Esophagus muscularis mucosa (tissue), 4 donors: ENCODE data around the gene MATN4. TPM values are rescaled to one million over a fixed set of nuclear protein-coding genes. Genes with fewer than 3 reads are reported as not detected.

Experiments
- DNase-seq: peaks from one replicate; pipeline ENCODE4 v3.0.0-alpha.2; 2017; ENCODE audit errors: extremely low spot score
- H3K27ac ChIP-seq, 4 donors: fragments of 200-600 bp; sonication (generic); replicated peaks in 1 of 4; 1 replicate in 3 of 4; 2 replicates in 1 of 4; pipeline ENCODE4 v1.5.1; 2016 to 2019; ENCODE audit warnings: mild to moderate bottlenecking in 1 of 4
- H3K27me3 ChIP-seq, 4 donors: fragments of 200-600 bp; sonication (generic); one replicate each; pipeline versions ENCODE4 v1.5.1 to v1.6.0; 2016 to 2019
- H3K36me3 ChIP-seq, 4 donors: fragments of 200-600 bp; sonication (generic); one replicate each; pipeline ENCODE4 v1.5.1; 2016 to 2019
- H3K4me1 ChIP-seq, 4 donors: fragments of 200-600 bp; sonication (generic); one replicate each; pipeline ENCODE4 v1.5.1; 2016 to 2019
- H3K4me3 ChIP-seq, 4 donors: fragments of 200-600 bp; sonication (generic); 1 replicate in 2 of 4; 2 replicates in 2 of 4; pipeline ENCODE4 v1.5.1; 2016 to 2019; ENCODE audit warnings: mild to moderate bottlenecking in 4 of 4, moderate library complexity in 1 of 4
- H3K9me3 ChIP-seq, 4 donors: fragments of 200-600 bp; sonication (generic); 1 replicate in 3 of 4; 2 replicates in 1 of 4; pipeline ENCODE4 v1.5.1; 2016 to 2019
- CTCF ChIP-seq, 3 experiments: fragments of 200-600 bp in 2 of 3; fragments of 450-650 bp in 1 of 3; sonication (generic) in 2 of 3; IDR thresholded peaks; one replicate each; pipeline ENCODE4 v1.5.1; 2017 to 2019; ENCODE audit warnings: antibody characterized with exemption in 3 of 3, mild to moderate bottlenecking in 2 of 3, moderate library complexity in 1 of 3
- EP300 ChIP-seq: sonication (generic); formaldehyde crosslinking; IDR thresholded peaks from one replicate; pipeline ENCODE4 v1.6.1; 2017; ENCODE audit warnings: antibody characterized with exemption
- POLR2A ChIP-seq: fragments of 450-650 bp; IDR thresholded peaks from one replicate; pipeline ENCODE4 v1.6.1; 2017; ENCODE audit warnings: antibody characterized with exemption, moderate library complexity, mild to moderate bottlenecking, low read depth
- POLR2AphosphoS5 ChIP-seq, 2 donors: sonication (generic); formaldehyde crosslinking; IDR thresholded peaks; one replicate each; pipeline ENCODE4 v1.6.1; 2017; ENCODE audit warnings: antibody characterized with exemption in 2 of 2
- WGBS: methylation state at CpG from one replicate; pipeline ENCODE4 v1.1.5; 2018; 5-methylcytosine and 5-hydroxymethylcytosine counted together
- intact Hi-C: fragments of 100-400 bp; cut with DNase I; formaldehyde crosslinking; loops from one replicate; pipeline ENCODE4 v1.15.1; 2023
- total RNA-seq, 4 donors: library from RNA; depleted of rRNA; stranded (reverse); fragments of >200 nt; gene quantifications; one replicate each; pipeline versions ENCODE4 v1.1.0 to v1.2.1, GENCODE V29; 2016

Gene MATN4
- total RNA-seq, 4 donors from 2014 or later: 0.17 to 0.33 TPM; not detected in 2

GRCh38 chr20:45300961-45301360, 7.1 kb downstream of the MATN4 start:
- 50% methylated on average over 2 of the region's 4 CpGs for WGBS
- intact Hi-C loops: no loop called here
- H3K27ac ChIP-seq: no peak overlapping the region

DNA sequence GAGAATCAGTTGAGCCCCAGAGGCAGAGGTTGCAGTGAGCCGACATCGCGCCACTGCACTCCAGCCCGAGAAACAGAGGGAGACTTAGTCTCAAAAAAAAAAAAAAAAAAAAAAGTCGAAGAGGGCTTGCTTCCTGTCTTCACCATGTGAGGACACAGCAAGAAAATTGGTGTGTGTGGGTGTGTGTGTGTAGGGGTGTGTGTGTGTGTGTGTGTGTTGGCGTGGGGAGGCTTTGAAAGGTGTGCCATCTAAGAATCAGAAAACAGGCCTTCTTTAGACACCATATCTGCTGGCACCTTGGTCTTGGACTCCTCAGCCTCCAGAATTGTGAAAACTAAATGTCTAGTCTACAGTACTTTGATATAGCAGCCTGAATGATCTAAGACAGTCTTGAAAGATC, 8.3 kb downstream of the MATN4 start:
- H3K27me3 ChIP-seq: peaks cover 0 to 72% (median 8%) of the 10 kb centered on the region in 4 donors
- H3K4me3 ChIP-seq: no peak overlapping the region
- WGBS: 93% methylated on average over 6 of the region's 6 CpGs
- H3K9me3 ChIP-seq: no peaks in the 10 kb centered on the region
- H3K36me3 ChIP-seq: no peaks in the 10 kb centered on the region
- no peak for TF ChIP-seq EP300
- H3K27ac ChIP-seq: no peak overlapping the region
- intact Hi-C loops: no loop called here
- H3K4me1 ChIP-seq: no peaks in the 10 kb centered on the region
- DNase-seq: no peak

More at GRCh38 chr20:45300961-45301360, 7.1 kb downstream of the MATN4 start:
- no peaks in the 10 kb centered on the region for H3K9me3 ChIP-seq
- TF ChIP-seq POLR2AphosphoS5 (IDR thresholded peaks at IDR 0.05) (no peak), EP300 (no peak), CTCF (IDR thresholded peaks at IDR 0.05) (no peak), POLR2A (no peak)
- no peak overlapping the region for H3K4me3 ChIP-seq
- H3K4me1 ChIP-seq: no peaks in the 10 kb centered on the region
- H3K27me3 ChIP-seq: peaks cover 0 to 70% (median 9%) of the 10 kb centered on the region in 4 donors
- H3K36me3 ChIP-seq: no peaks in the 10 kb centered on the region
- no peak for DNase-seq

DNA sequence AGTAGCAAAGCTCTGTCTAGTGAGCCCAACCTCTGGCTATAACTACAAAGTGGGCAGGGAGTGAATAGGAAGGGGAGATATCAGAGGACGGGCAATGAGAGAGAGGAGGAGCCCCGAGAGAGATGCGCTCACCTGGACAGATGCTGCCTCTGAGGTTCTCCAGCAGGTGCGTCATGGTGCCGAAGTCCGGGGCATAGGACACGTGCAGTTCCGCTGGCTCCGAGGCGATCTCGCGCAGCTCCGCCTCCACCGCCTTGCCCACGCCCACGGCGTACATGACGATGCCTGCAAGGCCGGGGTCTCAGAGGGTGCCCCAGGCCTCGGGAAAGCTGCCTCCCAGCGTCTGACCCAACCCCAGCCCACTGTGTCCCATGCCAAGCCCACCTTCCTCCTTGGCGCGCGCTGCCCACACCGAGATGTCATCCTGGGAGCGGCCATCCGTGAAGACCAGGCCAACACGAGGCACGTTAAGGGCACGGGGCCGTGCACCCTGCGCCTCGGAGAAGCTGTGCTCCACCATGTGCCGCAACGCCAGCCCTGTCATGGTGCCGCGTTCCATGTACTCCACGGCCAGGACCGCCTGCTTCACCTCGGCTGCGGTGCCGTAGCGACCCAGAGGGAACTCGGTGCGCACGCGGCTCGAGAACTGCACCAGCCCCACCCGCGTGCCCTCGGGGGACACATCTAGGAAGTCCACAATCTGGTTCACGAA, 10.2 kb downstream of the MATN4 start:
- Histone ChIP-seq H3K36me3 (no peaks in the 10 kb centered on the region), H3K27ac (no peak overlapping the region), H3K4me1 (peaks cover 11 to 13% (median 12%) of the 10 kb centered on the region in 4 donors), H3K27me3 (peaks cover 0 to 68% (median 7%) of the 10 kb centered on the region in 4 donors), H3K4me3 (no peak overlapping the region), H3K9me3 (no peaks in the 10 kb centered on the region)
- no peak for DNase-seq
- TF ChIP-seq POLR2A (no peak), CTCF (IDR thresholded peaks at IDR 0.05) (no peak), POLR2AphosphoS5 (IDR thresholded peaks at IDR 0.05) (no peak), EP300 (no peak)
- 87% methylated on average over 16 of the region's 52 CpGs for WGBS
- intact Hi-C loops: no loop called here

GRCh38 chr20:45294659-45295058, 13.4 kb downstream of the MATN4 start:
- H3K4me3 ChIP-seq: no peak overlapping the region
- H3K36me3 ChIP-seq: no peaks in the 10 kb centered on the region
- WGBS: 94% methylated on average over 1 of the region's 1 CpG
- intact Hi-C loops: loop anchor here (5.0 kb wide), 1 partner anchor 252 kb away; no protein-coding TSS in a partner anchor
- H3K27ac ChIP-seq: no peak overlapping the region
- peaks cover 15 to 26% (median 22%) of the 10 kb centered on the region in 4 donors for H3K4me1 ChIP-seq
- H3K27me3 ChIP-seq: peaks cover 0 to 56% (median 8%) of the 10 kb centered on the region in 4 donors
- no peaks in the 10 kb centered on the region for H3K9me3 ChIP-seq
- no peak for TF ChIP-seq EP300
- no peak for TF ChIP-seq CTCF (IDR thresholded peaks at IDR 0.05)
- no peak for TF ChIP-seq POLR2A
- TF ChIP-seq POLR2AphosphoS5 (IDR thresholded peaks at IDR 0.05): no peak
- no peak for DNase-seq

DNA sequence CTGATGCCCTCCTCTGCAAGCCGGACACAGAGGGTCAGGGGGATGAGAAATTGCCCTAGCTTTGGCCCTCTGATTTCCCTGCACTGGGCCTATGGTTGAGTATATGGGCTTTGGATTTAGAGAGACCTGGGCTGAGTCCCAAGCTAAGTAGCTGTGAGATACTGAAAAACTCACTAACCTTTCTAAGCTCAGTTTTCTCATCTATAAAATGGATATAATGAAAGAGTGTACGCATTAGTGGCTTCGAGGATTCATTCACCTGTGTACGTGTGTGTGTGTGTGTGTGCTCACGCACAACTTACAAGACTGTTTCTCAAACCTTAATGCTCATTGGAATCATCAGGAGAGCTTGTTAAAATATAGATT, 14.1 kb downstream of the MATN4 start:
- Histone ChIP-seq H3K4me1 (peaks cover 15 to 26% (median 22%) of the 10 kb centered on the region in 4 donors), H3K27ac (no peak overlapping the region), H3K4me3 (peak overlapping the region; percentile 56 to 74 (median 60)), H3K9me3 (no peaks in the 10 kb centered on the region), H3K36me3 (no peaks in the 10 kb centered on the region), H3K27me3 (peaks cover 0 to 56% (median 8%) of the 10 kb centered on the region in 4 donors)
- WGBS: 70% methylated on average over 4 of the region's 5 CpGs
- TF ChIP-seq EP300 (no peak), CTCF (IDR thresholded peaks at IDR 0.05) (no peak), POLR2AphosphoS5 (IDR thresholded peaks at IDR 0.05) (no peak), POLR2A (no peak)
- no peak for DNase-seq
- intact Hi-C loops: loop anchor here (5.0 kb wide), 1 partner anchor 252 kb away; no protein-coding TSS in a partner anchor
